Panc1 (cell line): ENCODE measurements around the gene SRP54.

Source experiments
- CTCF ChIP-seq: fragments of 450-650 bp; IDR thresholded peaks from 2 replicates; pipeline ENCODE4 v1.5.1; 2017; ENCODE audit warnings: mild to moderate bottlenecking
- TCF7L2 ChIP-seq: IDR thresholded peaks from 2 replicates; pipeline ENCODE4 v1.6.1; 2011; ENCODE audit warnings: mild to moderate bottlenecking, low read depth, low read length, inconsistent platforms

GRCh38 chr14:34994668-34995067 is 11.9 kb downstream of the SRP54 start:
- TF ChIP-seq TCF7L2 (no peak), CTCF (no peak)
